ENCODE data around the gene SUCO.

SUCO gene

GRCh38 chr1:172601046-172601630 lies 68.2 kb downstream of the SUCO start:
- no peak for TF ChIP-seq CTCF (IDR thresholded peaks at IDR 0.05; ENCODE audit: borderline replicate concordance, control extremely low read depth, extremely low read depth, insufficient read depth, missing control alignments)
- in situ Hi-C loops (cut with MboI; ENCODE audit: low sequenced_read_pairs, unreplicated experiment): no loop called here
- DNase-seq (ENCODE audit: low spot score): no peak

GRCh38 chr1:172602706-172603105 lies 69.8 kb downstream of the SUCO start:
- no peak for TF ChIP-seq CTCF (IDR thresholded peaks at IDR 0.05; ENCODE audit: borderline replicate concordance, control extremely low read depth, extremely low read depth, insufficient read depth, missing control alignments)
- in situ Hi-C loops (cut with MboI; ENCODE audit: low sequenced_read_pairs, unreplicated experiment): no loop called here
- no peak for DNase-seq (ENCODE audit: low spot score)

- no peak for TF ChIP-seq CTCF (IDR thresholded peaks at IDR 0.05; ENCODE audit: borderline replicate concordance, control extremely low read depth, extremely low read depth, insufficient read depth, missing control alignments)
- in situ Hi-C loops (cut with MboI; ENCODE audit: low sequenced_read_pairs, unreplicated experiment): no loop called here
- DNase-seq (ENCODE audit: low spot score): no peak
These were observed 70.9 kb downstream of the SUCO start for GRCh38 chr1:172603816-172604215.

- no peak for TF ChIP-seq CTCF (IDR thresholded peaks at IDR 0.05; ENCODE audit: borderline replicate concordance, control extremely low read depth, extremely low read depth, insufficient read depth, missing control alignments)
- in situ Hi-C loops (cut with MboI; ENCODE audit: low sequenced_read_pairs, unreplicated experiment): no loop called here
- no peak for DNase-seq (ENCODE audit: low spot score)
These were observed 72.7 kb downstream of the SUCO start for GRCh38 chr1:172605641-172606040.

GRCh38 chr1:172607145-172607544 lies 74.2 kb downstream of the SUCO start:
- DNase-seq (ENCODE audit: low spot score): no peak
- in situ Hi-C loops (cut with MboI; ENCODE audit: low sequenced_read_pairs, unreplicated experiment): no loop called here
- no peak for TF ChIP-seq CTCF (IDR thresholded peaks at IDR 0.05; ENCODE audit: borderline replicate concordance, control extremely low read depth, extremely low read depth, insufficient read depth, missing control alignments)

GRCh38 chr1:172608098-172608601 lies 75.2 kb downstream of the SUCO start:
- DNase-seq (ENCODE audit: low spot score): no peak
- TF ChIP-seq CTCF (IDR thresholded peaks at IDR 0.05; ENCODE audit: borderline replicate concordance, control extremely low read depth, extremely low read depth, insufficient read depth, missing control alignments): no peak
- in situ Hi-C loops (cut with MboI; ENCODE audit: low sequenced_read_pairs, unreplicated experiment): no loop called here
